ENCODE results near the gene CACNA1H.

The CACNA1H gene

GRCh38 chr16:1123525-1124230 lies 29.2 kb upstream of the CACNA1H start:
- no peaks in the 10 kb centered on the region for H3K27me3 ChIP-seq (ENCODE audit: control insufficient read depth, insufficient read depth, low read length)
- H3K4me3 ChIP-seq (ENCODE audit: low read depth, low read length) = no peak overlapping the region
- peaks cover 3% of the 10 kb centered on the region; the same call in 1 of the 2 replicates for H3K4me1 ChIP-seq (ENCODE audit: control insufficient read depth, insufficient read depth, low read length)
- H3K27ac ChIP-seq (ENCODE audit: low read depth, low read length) = no peak overlapping the region
- H3K9ac ChIP-seq (ENCODE audit: low read length) = no peak overlapping the region
- H3K9me3 ChIP-seq (ENCODE audit: control insufficient read depth, insufficient read depth, low read depth, low read length) = no peaks in the 10 kb centered on the region
- H3K36me3 ChIP-seq (ENCODE audit: control insufficient read depth, insufficient read depth, low read length) = no peaks in the 10 kb centered on the region

- H3K36me3 ChIP-seq (ENCODE audit: control insufficient read depth, insufficient read depth, low read length) = no peaks in the 10 kb centered on the region
Observed at GRCh38 chr16:1124291-1124690, 28.6 kb upstream of the CACNA1H start.

GRCh38 chr16:1124795-1125194 lies 28.1 kb upstream of the CACNA1H start:
- Histone ChIP-seq H3K27ac (ENCODE audit: low read depth, low read length) (no peak overlapping the region), H3K27me3 (ENCODE audit: control insufficient read depth, insufficient read depth, low read length) (no peaks in the 10 kb centered on the region), H3K4me3 (ENCODE audit: low read depth, low read length) (no peak overlapping the region)

More at GRCh38 chr16:1124291-1124690, 28.6 kb upstream of the CACNA1H start:
- no peaks in the 10 kb centered on the region for H3K9me3 ChIP-seq (ENCODE audit: control insufficient read depth, insufficient read depth, low read depth, low read length)
- H3K4me1 ChIP-seq (ENCODE audit: control insufficient read depth, insufficient read depth, low read length) = peaks cover 3% of the 10 kb centered on the region; the same call in 1 of the 2 replicates
- H3K4me3 ChIP-seq (ENCODE audit: low read depth, low read length) = no peak overlapping the region
- H3K9ac ChIP-seq (ENCODE audit: low read length) = no peak overlapping the region
- H3K27ac ChIP-seq (ENCODE audit: low read depth, low read length) = no peak overlapping the region
- no peaks in the 10 kb centered on the region for H3K27me3 ChIP-seq (ENCODE audit: control insufficient read depth, insufficient read depth, low read length)

GRCh38 chr16:1125471-1125870 lies 27.4 kb upstream of the CACNA1H start:
- no peaks in the 10 kb centered on the region for H3K36me3 ChIP-seq (ENCODE audit: control insufficient read depth, insufficient read depth, low read length)
- no peaks in the 10 kb centered on the region for H3K9me3 ChIP-seq (ENCODE audit: control insufficient read depth, insufficient read depth, low read depth, low read length)
- H3K4me3 ChIP-seq (ENCODE audit: low read depth, low read length) = no peak overlapping the region
- peaks cover 3% of the 10 kb centered on the region; the same call in 1 of the 2 replicates for H3K4me1 ChIP-seq (ENCODE audit: control insufficient read depth, insufficient read depth, low read length)
- no peaks in the 10 kb centered on the region for H3K27me3 ChIP-seq (ENCODE audit: control insufficient read depth, insufficient read depth, low read length)
- no peak overlapping the region for H3K27ac ChIP-seq (ENCODE audit: low read depth, low read length)
- H3K9ac ChIP-seq (ENCODE audit: low read length) = no peak overlapping the region

More at GRCh38 chr16:1124795-1125194, 28.1 kb upstream of the CACNA1H start:
- Histone ChIP-seq H3K9ac (ENCODE audit: low read length) (no peak overlapping the region), H3K9me3 (ENCODE audit: control insufficient read depth, insufficient read depth, low read depth, low read length) (no peaks in the 10 kb centered on the region), H3K4me1 (ENCODE audit: control insufficient read depth, insufficient read depth, low read length) (peaks cover 3% of the 10 kb centered on the region; the same call in 1 of the 2 replicates), H3K36me3 (ENCODE audit: control insufficient read depth, insufficient read depth, low read length) (no peaks in the 10 kb centered on the region)

- Histone ChIP-seq H3K36me3 (ENCODE audit: control insufficient read depth, insufficient read depth, low read length) (no peaks in the 10 kb centered on the region), H3K4me1 (ENCODE audit: control insufficient read depth, insufficient read depth, low read length) (peaks cover 3% of the 10 kb centered on the region; the same call in 1 of the 2 replicates), H3K9ac (ENCODE audit: low read length) (no peak overlapping the region), H3K27ac (ENCODE audit: low read depth, low read length) (no peak overlapping the region), H3K4me3 (ENCODE audit: low read depth, low read length) (no peak overlapping the region), H3K9me3 (ENCODE audit: control insufficient read depth, insufficient read depth, low read depth, low read length) (no peaks in the 10 kb centered on the region), H3K27me3 (ENCODE audit: control insufficient read depth, insufficient read depth, low read length) (no peaks in the 10 kb centered on the region)
Observed at GRCh38 chr16:1126044-1126443, 26.9 kb upstream of the CACNA1H start.

GRCh38 chr16:1126586-1126985 lies 26.3 kb upstream of the CACNA1H start:
- Histone ChIP-seq H3K36me3 (ENCODE audit: control insufficient read depth, insufficient read depth, low read length) (no peaks in the 10 kb centered on the region), H3K9ac (ENCODE audit: low read length) (no peak overlapping the region), H3K4me1 (ENCODE audit: control insufficient read depth, insufficient read depth, low read length) (peaks cover 3% of the 10 kb centered on the region; the same call in 1 of the 2 replicates), H3K27ac (ENCODE audit: low read depth, low read length) (no peak overlapping the region), H3K9me3 (ENCODE audit: control insufficient read depth, insufficient read depth, low read depth, low read length) (no peaks in the 10 kb centered on the region), H3K4me3 (ENCODE audit: low read depth, low read length) (no peak overlapping the region), H3K27me3 (ENCODE audit: control insufficient read depth, insufficient read depth, low read length) (no peaks in the 10 kb centered on the region)

GRCh38 chr16:1127101-1127500 lies 25.8 kb upstream of the CACNA1H start:
- no peaks in the 10 kb centered on the region for H3K9me3 ChIP-seq (ENCODE audit: control insufficient read depth, insufficient read depth, low read depth, low read length)
- H3K27me3 ChIP-seq (ENCODE audit: control insufficient read depth, insufficient read depth, low read length) = no peaks in the 10 kb centered on the region
- peaks cover 3% of the 10 kb centered on the region; the same call in 1 of the 2 replicates for H3K4me1 ChIP-seq (ENCODE audit: control insufficient read depth, insufficient read depth, low read length)
- no peak overlapping the region for H3K9ac ChIP-seq (ENCODE audit: low read length)
- no peak overlapping the region for H3K27ac ChIP-seq (ENCODE audit: low read depth, low read length)
- H3K36me3 ChIP-seq (ENCODE audit: control insufficient read depth, insufficient read depth, low read length) = no peaks in the 10 kb centered on the region
- no peak overlapping the region for H3K4me3 ChIP-seq (ENCODE audit: low read depth, low read length)

- Histone ChIP-seq H3K36me3 (ENCODE audit: control insufficient read depth, insufficient read depth, low read length) (no peaks in the 10 kb centered on the region), H3K9me3 (ENCODE audit: control insufficient read depth, insufficient read depth, low read depth, low read length) (no peaks in the 10 kb centered on the region), H3K27ac (ENCODE audit: low read depth, low read length) (no peak overlapping the region), H3K4me3 (ENCODE audit: low read depth, low read length) (no peak overlapping the region), H3K27me3 (ENCODE audit: control insufficient read depth, insufficient read depth, low read length) (no peaks in the 10 kb centered on the region), H3K9ac (ENCODE audit: low read length) (no peak overlapping the region), H3K4me1 (ENCODE audit: control insufficient read depth, insufficient read depth, low read length) (peaks cover 3% of the 10 kb centered on the region; the same call in 1 of the 2 replicates)
Observed at GRCh38 chr16:1127971-1128715, 24.8 kb upstream of the CACNA1H start.

GRCh38 chr16:1129106-1129960 lies 23.6 kb upstream of the CACNA1H start:
- Histone ChIP-seq H3K27me3 (ENCODE audit: control insufficient read depth, insufficient read depth, low read length) (no peaks in the 10 kb centered on the region), H3K27ac (ENCODE audit: low read depth, low read length) (no peak overlapping the region), H3K9ac (ENCODE audit: low read length) (no peak overlapping the region), H3K9me3 (ENCODE audit: control insufficient read depth, insufficient read depth, low read depth, low read length) (no peaks in the 10 kb centered on the region), H3K36me3 (ENCODE audit: control insufficient read depth, insufficient read depth, low read length) (no peaks in the 10 kb centered on the region), H3K4me1 (ENCODE audit: control insufficient read depth, insufficient read depth, low read length) (peaks cover 3% of the 10 kb centered on the region; the same call in 1 of the 2 replicates), H3K4me3 (ENCODE audit: low read depth, low read length) (no peak overlapping the region)

GRCh38 chr16:1130382-1130781 lies 22.5 kb upstream of the CACNA1H start:
- H3K27ac ChIP-seq (ENCODE audit: low read depth, low read length) = no peak overlapping the region

More at GRCh38 chr16:1130382-1130781, 22.5 kb upstream of the CACNA1H start:
- Histone ChIP-seq H3K36me3 (ENCODE audit: control insufficient read depth, insufficient read depth, low read length) (no peaks in the 10 kb centered on the region), H3K9me3 (ENCODE audit: control insufficient read depth, insufficient read depth, low read depth, low read length) (no peaks in the 10 kb centered on the region), H3K9ac (ENCODE audit: low read length) (no peak overlapping the region), H3K4me1 (ENCODE audit: control insufficient read depth, insufficient read depth, low read length) (peaks cover 3% of the 10 kb centered on the region; the same call in 1 of the 2 replicates), H3K4me3 (ENCODE audit: low read depth, low read length) (no peak overlapping the region), H3K27me3 (ENCODE audit: control insufficient read depth, insufficient read depth, low read length) (no peaks in the 10 kb centered on the region)
